WTC11 (cell line): Measurements from ENCODE around the gene UGT1A3. TPM values are rescaled to one million over a fixed set of nuclear protein-coding genes. Genes with fewer than 3 reads are reported as not detected.

Experiments used
- ATAC-seq: fragments of 200-7000 bp; cut with Tn5 transposase; 2 replicates; pipeline ENCODE4 v1.10.0; 2021; ENCODE audit warnings: mild to moderate bottlenecking, moderate library complexity
- CTCF ChIA-PET: fragments of 300-600 bp; sonication (Branson Sonifier 250); formaldehyde crosslinking; loops from one replicate; lab custom pipeline; 2021; ENCODE audit warnings: antibody characterized with exemption; lab: Charles Lee
- POLR2A ChIA-PET: fragments of 350-600 bp; sonication (Branson Sonifier 250); formaldehyde crosslinking; loops from one replicate; lab custom pipeline; 2021; ENCODE audit warnings: antibody characterized with exemption; lab: Charles Lee
- DNase-seq: peaks from one replicate; pipeline ENCODE4 v3.0.0; 2021; ENCODE audit warnings: low spot score
- H3K27ac Mint-ChIP-seq: 2 replicates; pipeline ENCODE4 v1.8.0; 2021; ENCODE audit warnings: mixed read lengths
- H3K27me3 Mint-ChIP-seq: 2 replicates; pipeline ENCODE4 v1.8.0; 2021; ENCODE audit warnings: low read depth, mild to moderate bottlenecking, moderate library complexity, mixed read lengths
- H3K36me3 Mint-ChIP-seq: 2 replicates; pipeline ENCODE4 v1.8.0; 2021; ENCODE audit warnings: mixed read lengths
- H3K4me1 Mint-ChIP-seq: 2 replicates; pipeline ENCODE4 v1.8.0; 2022; ENCODE audit warnings: mixed read lengths
- H3K4me3 Mint-ChIP-seq: 2 replicates; pipeline ENCODE4 v1.8.0; 2021; ENCODE audit warnings: mild to moderate bottlenecking, moderate library complexity, mixed read lengths
- H3K9me3 Mint-ChIP-seq: 2 replicates; pipeline ENCODE4 v1.8.0; 2021; ENCODE audit warnings: mixed read lengths
- CREM ChIP-seq: sonication (generic); formaldehyde crosslinking; IDR thresholded peaks from 2 replicates; pipeline ENCODE4 v1.8.1; 2022; ENCODE audit warnings: mild to moderate bottlenecking, missing genetic modification reagents, moderate library complexity
- ELF4 ChIP-seq: sonication (generic); formaldehyde crosslinking; IDR thresholded peaks from 2 replicates; pipeline ENCODE4 v1.8.1; 2022; ENCODE audit warnings: low read depth, mild to moderate bottlenecking, moderate library complexity, missing genetic modification reagents
- EMX1 ChIP-seq: fragments of 250-450 bp; sonication (Bioruptor Pico); IDR thresholded peaks from 2 replicates; pipeline ENCODE4 v1.8.0; 2021; ENCODE audit warnings: mild to moderate bottlenecking
- GRHL2 ChIP-seq: fragments of 250-450 bp; sonication (Bioruptor Pico); IDR thresholded peaks from 2 replicates; pipeline ENCODE4 v1.8.0; 2022; ENCODE audit warnings: mild to moderate bottlenecking, moderate library complexity; ENCODE audit not compliant: insufficient replicate concordance, severe bottlenecking
- HMGA2 ChIP-seq: fragments of 250-450 bp; sonication (Bioruptor Pico); IDR thresholded peaks from 2 replicates; pipeline ENCODE4 v1.4.0; 2021; ENCODE audit warnings: mild to moderate bottlenecking, moderate library complexity
- IRF2 ChIP-seq: sonication (generic); formaldehyde crosslinking; IDR thresholded peaks from 2 replicates; pipeline ENCODE4 v1.8.0; 2022; ENCODE audit warnings: low read depth, missing genetic modification reagents, borderline replicate concordance
- NR1H2 ChIP-seq: sonication (generic); formaldehyde crosslinking; IDR thresholded peaks from 2 replicates; pipeline ENCODE4 v1.9.0; 2021; ENCODE audit warnings: mild to moderate bottlenecking, moderate library complexity, missing genetic modification reagents
- NR2C2 ChIP-seq: sonication (generic); formaldehyde crosslinking; IDR thresholded peaks from 2 replicates; pipeline ENCODE4 v1.8.0; 2022; ENCODE audit warnings: mild to moderate bottlenecking, missing genetic modification reagents
- NR3C1 ChIP-seq: sonication (generic); formaldehyde crosslinking; conservative IDR thresholded peaks from 2 replicates; pipeline ENCODE4 v1.8.1; 2023; ENCODE audit warnings: low read depth, mild to moderate bottlenecking, missing genetic modification reagents
- RELA ChIP-seq: sonication (generic); formaldehyde crosslinking; IDR thresholded peaks from 2 replicates; pipeline ENCODE4 v1.8.1; 2022; ENCODE audit warnings: missing genetic modification reagents, mild to moderate bottlenecking, borderline replicate concordance
- SMAD3 ChIP-seq: sonication (generic); formaldehyde crosslinking; IDR thresholded peaks from 2 replicates; pipeline ENCODE4 v1.8.0; 2022; ENCODE audit warnings: missing genetic modification reagents, mild to moderate bottlenecking, borderline replicate concordance
- SMAD4 ChIP-seq: sonication (generic); formaldehyde crosslinking; IDR thresholded peaks from 2 replicates; pipeline ENCODE4 v1.8.0; 2022; ENCODE audit warnings: mild to moderate bottlenecking, missing genetic modification reagents
- SOX15 ChIP-seq: fragments of 250-450 bp; sonication (Bioruptor Pico); IDR thresholded peaks from 2 replicates; pipeline ENCODE4 v1.9.0; 2021; ENCODE audit warnings: mild to moderate bottlenecking
- ZNF121 ChIP-seq: sonication (generic); formaldehyde crosslinking; IDR thresholded peaks from 2 replicates; pipeline ENCODE4 v1.8.0; 2023; ENCODE audit warnings: missing genetic modification reagents
- ZNF138 ChIP-seq: sonication (generic); formaldehyde crosslinking; conservative IDR thresholded peaks from 2 replicates; pipeline ENCODE4 v1.8.1; 2022; ENCODE audit warnings: mild to moderate bottlenecking, moderate library complexity, missing genetic modification reagents
- ZNF396 ChIP-seq: fragments of 250-450 bp; sonication (Bioruptor Pico); IDR thresholded peaks from 2 replicates; pipeline ENCODE4 v1.8.0; 2021; ENCODE audit warnings: mild to moderate bottlenecking, moderate library complexity, borderline replicate concordance
- ZNF671 ChIP-seq: fragments of 250-450 bp; sonication (Bioruptor Pico); IDR thresholded peaks from 2 replicates; pipeline ENCODE4 v1.8.0; 2021; ENCODE audit warnings: mild to moderate bottlenecking
- total RNA-seq: library from RNA; stranded (reverse); gene quantifications from 3 replicates; pipeline ENCODE4 v1.2.3, GENCODE V29; 2021
- TF ChIP-seq, protein P1 (sequence below): sonication (generic); formaldehyde crosslinking; IDR thresholded peaks from 2 replicates; pipeline ENCODE4 v1.8.0; 2022; ENCODE audit warnings: mild to moderate bottlenecking, missing genetic modification reagents
- TF ChIP-seq, protein P2 (sequence below): sonication (generic); formaldehyde crosslinking; IDR thresholded peaks from 2 replicates; pipeline ENCODE4 v1.8.1; 2023; ENCODE audit warnings: mild to moderate bottlenecking, moderate library complexity, missing genetic modification reagents
- TF ChIP-seq, protein P3 (sequence below): sonication (generic); formaldehyde crosslinking; IDR thresholded peaks from 2 replicates; pipeline ENCODE4 v1.8.1; 2022; ENCODE audit warnings: mild to moderate bottlenecking, missing genetic modification reagents, moderate library complexity, borderline replicate concordance
- TF ChIP-seq, protein P4 (sequence below): sonication (generic); formaldehyde crosslinking; IDR thresholded peaks from 2 replicates; pipeline ENCODE4 v1.8.0; 2022; ENCODE audit warnings: mild to moderate bottlenecking, missing genetic modification reagents
- TF ChIP-seq, protein P5 (sequence below): sonication (generic); formaldehyde crosslinking; IDR thresholded peaks from 2 replicates; pipeline ENCODE4 v1.8.0; 2023; ENCODE audit warnings: mild to moderate bottlenecking, missing genetic modification reagents
- TF ChIP-seq, protein P6 (sequence below): fragments of 250-450 bp; sonication (Bioruptor Pico); IDR thresholded peaks from 2 replicates; pipeline ENCODE4 v2.1.2; 2022; ENCODE audit warnings: mild to moderate bottlenecking, moderate library complexity
- TF ChIP-seq, protein P7 (sequence below): fragments of 250-450 bp; sonication (Bioruptor Pico); IDR thresholded peaks from 2 replicates; pipeline ENCODE4 v1.9.0; 2021; ENCODE audit warnings: mild to moderate bottlenecking
- TF ChIP-seq, protein P8 (sequence below): sonication (generic); formaldehyde crosslinking; conservative IDR thresholded peaks from 2 replicates; pipeline ENCODE4 v1.8.1; 2022; ENCODE audit warnings: mild to moderate bottlenecking, missing genetic modification reagents

The UGT1A3 gene
- total RNA-seq, 1 experiment from 2014 or later, result not detected

DNA sequence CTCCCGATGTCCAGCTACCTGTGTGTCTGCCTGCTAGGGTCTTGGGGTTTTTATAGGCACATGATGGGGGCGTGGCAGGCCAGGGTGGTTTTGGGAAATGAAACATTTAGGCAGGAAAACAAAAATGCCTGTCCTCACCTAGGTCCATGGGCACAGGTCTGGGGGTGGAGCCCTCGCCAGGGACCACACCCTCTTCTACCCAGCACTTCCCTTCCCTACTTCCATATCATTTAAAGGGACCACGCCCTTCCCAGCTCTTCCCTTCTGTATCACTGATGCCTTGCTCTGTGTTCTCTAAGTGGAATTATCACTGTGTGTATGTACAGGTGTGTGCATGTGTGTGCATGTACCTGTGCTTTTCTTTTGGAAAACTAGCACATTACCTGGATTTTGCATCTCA is 37.6 kb downstream of the UGT1A3 start:
- ChIA-PET POLR2A (no interaction called here), CTCF (no interaction called here)
- Mint-ChIP-seq H3K36me3 (no peaks in the 10 kb centered on the region), H3K4me1 (peaks cover 3% of the 10 kb centered on the region), H3K27ac (no peak overlapping the region), H3K27me3 (peaks cover 5% of the 10 kb centered on the region; the same call in 1 of the 2 replicates), H3K9me3 (peaks cover 12% of the 10 kb centered on the region), H3K4me3 (no peak overlapping the region)
- DNase-seq (no peak), ATAC-seq (no peak)
- TF ChIP-seq, protein P1, sequence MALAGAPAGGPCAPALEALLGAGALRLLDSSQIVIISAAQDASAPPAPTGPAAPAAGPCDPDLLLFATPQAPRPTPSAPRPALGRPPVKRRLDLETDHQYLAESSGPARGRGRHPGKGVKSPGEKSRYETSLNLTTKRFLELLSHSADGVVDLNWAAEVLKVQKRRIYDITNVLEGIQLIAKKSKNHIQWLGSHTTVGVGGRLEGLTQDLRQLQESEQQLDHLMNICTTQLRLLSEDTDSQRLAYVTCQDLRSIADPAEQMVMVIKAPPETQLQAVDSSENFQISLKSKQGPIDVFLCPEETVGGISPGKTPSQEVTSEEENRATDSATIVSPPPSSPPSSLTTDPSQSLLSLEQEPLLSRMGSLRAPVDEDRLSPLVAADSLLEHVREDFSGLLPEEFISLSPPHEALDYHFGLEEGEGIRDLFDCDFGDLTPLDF (CRISPR knock-in tag), result no peak
- no peak for TF ChIP-seq ZNF396
- TF ChIP-seq, protein P2, sequence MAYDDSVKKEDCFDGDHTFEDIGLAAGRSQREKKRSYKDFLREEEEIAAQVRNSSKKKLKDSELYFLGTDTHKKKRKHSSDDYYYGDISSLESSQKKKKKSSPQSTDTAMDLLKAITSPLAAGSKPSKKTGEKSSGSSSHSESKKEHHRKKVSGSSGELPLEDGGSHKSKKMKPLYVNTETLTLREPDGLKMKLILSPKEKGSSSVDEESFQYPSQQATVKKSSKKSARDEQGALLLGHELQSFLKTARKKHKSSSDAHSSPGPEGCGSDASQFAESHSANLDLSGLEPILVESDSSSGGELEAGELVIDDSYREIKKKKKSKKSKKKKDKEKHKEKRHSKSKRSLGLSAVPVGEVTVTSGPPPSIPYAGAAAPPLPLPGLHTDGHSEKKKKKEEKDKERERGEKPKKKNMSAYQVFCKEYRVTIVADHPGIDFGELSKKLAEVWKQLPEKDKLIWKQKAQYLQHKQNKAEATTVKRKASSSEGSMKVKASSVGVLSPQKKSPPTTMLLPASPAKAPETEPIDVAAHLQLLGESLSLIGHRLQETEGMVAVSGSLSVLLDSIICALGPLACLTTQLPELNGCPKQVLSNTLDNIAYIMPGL (CRISPR knock-in tag), result no peak
- TF ChIP-seq SMAD4 (CRISPR knock-in tag), result no peak
- no peak for TF ChIP-seq SOX15 (CRISPR knock-in tag)
- TF ChIP-seq, protein P3, sequence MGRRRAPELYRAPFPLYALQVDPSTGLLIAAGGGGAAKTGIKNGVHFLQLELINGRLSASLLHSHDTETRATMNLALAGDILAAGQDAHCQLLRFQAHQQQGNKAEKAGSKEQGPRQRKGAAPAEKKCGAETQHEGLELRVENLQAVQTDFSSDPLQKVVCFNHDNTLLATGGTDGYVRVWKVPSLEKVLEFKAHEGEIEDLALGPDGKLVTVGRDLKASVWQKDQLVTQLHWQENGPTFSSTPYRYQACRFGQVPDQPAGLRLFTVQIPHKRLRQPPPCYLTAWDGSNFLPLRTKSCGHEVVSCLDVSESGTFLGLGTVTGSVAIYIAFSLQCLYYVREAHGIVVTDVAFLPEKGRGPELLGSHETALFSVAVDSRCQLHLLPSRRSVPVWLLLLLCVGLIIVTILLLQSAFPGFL (CRISPR knock-in tag), result no peak
- no peak for TF ChIP-seq NR2C2 (CRISPR knock-in tag)
- TF ChIP-seq ZNF138 (CRISPR knock-in tag), result no peak
- no peak for TF ChIP-seq RELA (CRISPR knock-in tag)
- TF ChIP-seq, protein P4, sequence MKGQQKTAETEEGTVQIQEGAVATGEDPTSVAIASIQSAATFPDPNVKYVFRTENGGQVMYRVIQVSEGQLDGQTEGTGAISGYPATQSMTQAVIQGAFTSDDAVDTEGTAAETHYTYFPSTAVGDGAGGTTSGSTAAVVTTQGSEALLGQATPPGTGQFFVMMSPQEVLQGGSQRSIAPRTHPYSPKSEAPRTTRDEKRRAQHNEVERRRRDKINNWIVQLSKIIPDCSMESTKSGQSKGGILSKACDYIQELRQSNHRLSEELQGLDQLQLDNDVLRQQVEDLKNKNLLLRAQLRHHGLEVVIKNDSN (CRISPR knock-in tag), result no peak
- no peak for TF ChIP-seq GRHL2
- TF ChIP-seq, protein P5, sequence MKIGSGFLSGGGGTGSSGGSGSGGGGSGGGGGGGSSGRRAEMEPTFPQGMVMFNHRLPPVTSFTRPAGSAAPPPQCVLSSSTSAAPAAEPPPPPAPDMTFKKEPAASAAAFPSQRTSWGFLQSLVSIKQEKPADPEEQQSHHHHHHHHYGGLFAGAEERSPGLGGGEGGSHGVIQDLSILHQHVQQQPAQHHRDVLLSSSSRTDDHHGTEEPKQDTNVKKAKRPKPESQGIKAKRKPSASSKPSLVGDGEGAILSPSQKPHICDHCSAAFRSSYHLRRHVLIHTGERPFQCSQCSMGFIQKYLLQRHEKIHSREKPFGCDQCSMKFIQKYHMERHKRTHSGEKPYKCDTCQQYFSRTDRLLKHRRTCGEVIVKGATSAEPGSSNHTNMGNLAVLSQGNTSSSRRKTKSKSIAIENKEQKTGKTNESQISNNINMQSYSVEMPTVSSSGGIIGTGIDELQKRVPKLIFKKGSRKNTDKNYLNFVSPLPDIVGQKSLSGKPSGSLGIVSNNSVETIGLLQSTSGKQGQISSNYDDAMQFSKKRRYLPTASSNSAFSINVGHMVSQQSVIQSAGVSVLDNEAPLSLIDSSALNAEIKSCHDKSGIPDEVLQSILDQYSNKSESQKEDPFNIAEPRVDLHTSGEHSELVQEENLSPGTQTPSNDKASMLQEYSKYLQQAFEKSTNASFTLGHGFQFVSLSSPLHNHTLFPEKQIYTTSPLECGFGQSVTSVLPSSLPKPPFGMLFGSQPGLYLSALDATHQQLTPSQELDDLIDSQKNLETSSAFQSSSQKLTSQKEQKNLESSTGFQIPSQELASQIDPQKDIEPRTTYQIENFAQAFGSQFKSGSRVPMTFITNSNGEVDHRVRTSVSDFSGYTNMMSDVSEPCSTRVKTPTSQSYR, result no peak
- TF ChIP-seq, protein P6, sequence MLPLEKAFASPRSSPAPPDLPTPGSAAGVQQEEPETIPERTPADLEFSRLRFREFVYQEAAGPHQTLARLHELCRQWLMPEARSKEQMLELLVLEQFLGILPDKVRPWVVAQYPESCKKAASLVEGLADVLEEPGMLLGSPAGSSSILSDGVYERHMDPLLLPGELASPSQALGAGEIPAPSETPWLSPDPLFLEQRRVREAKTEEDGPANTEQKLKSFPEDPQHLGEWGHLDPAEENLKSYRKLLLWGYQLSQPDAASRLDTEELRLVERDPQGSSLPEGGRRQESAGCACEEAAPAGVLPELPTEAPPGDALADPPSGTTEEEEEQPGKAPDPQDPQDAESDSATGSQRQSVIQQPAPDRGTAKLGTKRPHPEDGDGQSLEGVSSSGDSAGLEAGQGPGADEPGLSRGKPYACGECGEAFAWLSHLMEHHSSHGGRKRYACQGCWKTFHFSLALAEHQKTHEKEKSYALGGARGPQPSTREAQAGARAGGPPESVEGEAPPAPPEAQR, result no peak
- no peak for TF ChIP-seq SMAD3 (CRISPR knock-in tag)
- no peak for TF ChIP-seq CREM (CRISPR knock-in tag)
- no peak for TF ChIP-seq NR3C1 (CRISPR knock-in tag)

DNA sequence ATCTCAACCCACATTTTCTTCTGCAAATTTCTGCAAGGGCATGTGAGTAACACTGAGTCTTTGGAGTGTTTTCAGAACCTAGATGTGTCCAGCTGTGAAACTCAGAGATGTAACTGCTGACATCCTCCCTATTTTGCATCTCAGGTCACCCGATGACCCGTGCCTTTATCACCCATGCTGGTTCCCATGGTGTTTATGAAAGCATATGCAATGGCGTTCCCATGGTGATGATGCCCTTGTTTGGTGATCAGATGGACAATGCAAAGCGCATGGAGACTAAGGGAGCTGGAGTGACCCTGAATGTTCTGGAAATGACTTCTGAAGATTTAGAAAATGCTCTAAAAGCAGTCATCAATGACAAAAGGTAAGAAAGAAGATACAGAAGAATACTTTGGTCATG is 39.2 kb downstream of the UGT1A3 start:
- Mint-ChIP-seq H3K4me3 (no peak overlapping the region), H3K27ac (no peak overlapping the region), H3K9me3 (peaks cover 12% of the 10 kb centered on the region), H3K36me3 (no peaks in the 10 kb centered on the region), H3K27me3 (peaks cover 5% of the 10 kb centered on the region; the same call in 1 of the 2 replicates), H3K4me1 (peaks cover 3% of the 10 kb centered on the region)
- ChIA-PET CTCF (no interaction called here), POLR2A (no interaction called here)
- ATAC-seq (no peak), DNase-seq (no peak)
- no peak for TF ChIP-seq ELF4
- TF ChIP-seq, protein P7, sequence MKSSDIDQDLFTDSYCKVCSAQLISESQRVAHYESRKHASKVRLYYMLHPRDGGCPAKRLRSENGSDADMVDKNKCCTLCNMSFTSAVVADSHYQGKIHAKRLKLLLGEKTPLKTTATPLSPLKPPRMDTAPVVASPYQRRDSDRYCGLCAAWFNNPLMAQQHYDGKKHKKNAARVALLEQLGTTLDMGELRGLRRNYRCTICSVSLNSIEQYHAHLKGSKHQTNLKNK (CRISPR knock-in tag), result no peak
- TF ChIP-seq NR1H2 (CRISPR knock-in tag), result no peak
- no peak for TF ChIP-seq IRF2 (CRISPR knock-in tag)
- TF ChIP-seq SOX15 (CRISPR knock-in tag), result no peak
- TF ChIP-seq, protein P8, sequence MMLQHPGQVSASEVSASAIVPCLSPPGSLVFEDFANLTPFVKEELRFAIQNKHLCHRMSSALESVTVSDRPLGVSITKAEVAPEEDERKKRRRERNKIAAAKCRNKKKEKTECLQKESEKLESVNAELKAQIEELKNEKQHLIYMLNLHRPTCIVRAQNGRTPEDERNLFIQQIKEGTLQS, result no peak
- TF ChIP-seq HMGA2 (CRISPR knock-in tag), result no peak
- TF ChIP-seq EMX1 (CRISPR knock-in tag), result no peak
- TF ChIP-seq ZNF121 (CRISPR knock-in tag), result no peak
- no peak for TF ChIP-seq ZNF671 (CRISPR knock-in tag)
